GM19452 (cell line): ENCODE data around the gene NRXN2.

ENCODE experiments used
- ATAC-seq: cut with Tn5 transposase; IDR thresholded peaks from one replicate; pipeline ENCODE4 v1.9.1; 2021; ENCODE audit not compliant: unreplicated experiment

NRXN2 gene

GRCh38 chr11:64556721-64557250 lies 166.2 kb downstream of the NRXN2 start:
- no peak for ATAC-seq
